ENCODE measurements around the gene DYRK1A.
A peak's percentile ranks its signal among the peaks of the same experiment; 100 is the strongest.

Gene DYRK1A

DNA sequence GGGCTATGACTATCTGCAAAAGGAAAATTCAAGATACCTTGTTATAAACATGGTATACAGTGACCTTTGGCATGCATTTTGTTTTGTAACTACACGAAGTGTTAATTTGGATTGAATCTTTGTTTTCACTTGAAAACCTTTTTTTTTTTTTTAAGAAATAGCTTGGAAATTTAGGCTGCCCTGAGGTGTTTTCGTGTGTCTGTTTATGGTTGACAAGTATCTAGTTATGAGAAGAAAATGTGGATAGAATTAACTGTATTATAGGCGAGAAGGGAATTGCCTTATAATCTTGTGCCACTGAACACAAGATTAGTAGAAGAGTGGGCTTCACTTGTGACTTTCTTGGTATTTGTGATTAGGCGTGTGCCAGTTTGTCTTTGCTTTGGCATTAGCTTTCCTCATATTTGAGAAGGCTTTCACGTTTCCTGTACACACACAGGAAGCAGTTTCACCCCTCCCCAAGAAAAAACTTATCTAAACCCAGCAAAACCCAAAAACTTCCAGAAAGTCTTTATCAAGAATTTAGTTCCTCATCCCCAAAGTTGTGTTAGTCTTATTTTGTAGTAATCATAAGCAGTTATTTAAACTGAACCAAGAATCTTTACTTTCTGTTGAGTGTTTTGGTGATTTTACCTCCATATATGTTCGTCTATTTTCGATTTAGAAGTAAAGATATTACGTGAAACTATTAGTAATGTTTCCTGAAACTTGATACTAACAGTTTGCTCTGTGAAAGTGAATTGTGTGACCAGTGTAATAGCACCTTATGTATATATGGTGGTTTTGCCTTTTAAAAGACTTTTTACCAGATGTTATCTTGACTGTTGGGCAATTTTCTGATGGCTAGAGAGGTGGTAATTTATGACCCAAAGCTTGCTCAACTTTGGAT, 3.8 kb downstream of the DYRK1A start (continued):
- TF ChIP-seq, protein P1, sequence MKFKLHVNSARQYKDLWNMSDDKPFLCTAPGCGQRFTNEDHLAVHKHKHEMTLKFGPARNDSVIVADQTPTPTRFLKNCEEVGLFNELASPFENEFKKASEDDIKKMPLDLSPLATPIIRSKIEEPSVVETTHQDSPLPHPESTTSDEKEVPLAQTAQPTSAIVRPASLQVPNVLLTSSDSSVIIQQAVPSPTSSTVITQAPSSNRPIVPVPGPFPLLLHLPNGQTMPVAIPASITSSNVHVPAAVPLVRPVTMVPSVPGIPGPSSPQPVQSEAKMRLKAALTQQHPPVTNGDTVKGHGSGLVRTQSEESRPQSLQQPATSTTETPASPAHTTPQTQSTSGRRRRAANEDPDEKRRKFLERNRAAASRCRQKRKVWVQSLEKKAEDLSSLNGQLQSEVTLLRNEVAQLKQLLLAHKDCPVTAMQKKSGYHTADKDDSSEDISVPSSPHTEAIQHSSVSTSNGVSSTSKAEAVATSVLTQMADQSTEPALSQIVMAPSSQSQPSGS (tag by site-specific recombination; IDR thresholded peaks at IDR 0.05; ENCODE audit: low read depth) = peak; percentile 58
- TF ChIP-seq, protein P2, sequence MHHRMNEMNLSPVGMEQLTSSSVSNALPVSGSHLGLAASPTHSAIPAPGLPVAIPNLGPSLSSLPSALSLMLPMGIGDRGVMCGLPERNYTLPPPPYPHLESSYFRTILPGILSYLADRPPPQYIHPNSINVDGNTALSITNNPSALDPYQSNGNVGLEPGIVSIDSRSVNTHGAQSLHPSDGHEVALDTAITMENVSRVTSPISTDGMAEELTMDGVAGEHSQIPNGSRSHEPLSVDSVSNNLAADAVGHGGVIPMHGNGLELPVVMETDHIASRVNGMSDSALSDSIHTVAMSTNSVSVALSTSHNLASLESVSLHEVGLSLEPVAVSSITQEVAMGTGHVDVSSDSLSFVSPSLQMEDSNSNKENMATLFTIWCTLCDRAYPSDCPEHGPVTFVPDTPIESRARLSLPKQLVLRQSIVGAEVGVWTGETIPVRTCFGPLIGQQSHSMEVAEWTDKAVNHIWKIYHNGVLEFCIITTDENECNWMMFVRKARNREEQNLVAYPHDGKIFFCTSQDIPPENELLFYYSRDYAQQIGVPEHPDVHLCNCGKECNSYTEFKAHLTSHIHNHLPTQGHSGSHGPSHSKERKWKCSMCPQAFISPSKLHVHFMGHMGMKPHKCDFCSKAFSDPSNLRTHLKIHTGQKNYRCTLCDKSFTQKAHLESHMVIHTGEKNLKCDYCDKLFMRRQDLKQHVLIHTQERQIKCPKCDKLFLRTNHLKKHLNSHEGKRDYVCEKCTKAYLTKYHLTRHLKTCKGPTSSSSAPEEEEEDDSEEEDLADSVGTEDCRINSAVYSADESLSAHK (tag by site-specific recombination; IDR thresholded peaks at IDR 0.05) = peak; percentile 88
- TF ChIP-seq ZNF24 (tag by site-specific recombination; IDR thresholded peaks at IDR 0.05) (peak; percentile 81), ZIC2 (tag by site-specific recombination; IDR thresholded peaks at IDR 0.05) (no peak), ZNF791 (tag by site-specific recombination; IDR thresholded peaks at IDR 0.05) (no peak), ZNF157 (tag by site-specific recombination; IDR thresholded peaks at IDR 0.05) (no peak), ZNF354C (tag by site-specific recombination; IDR thresholded peaks at IDR 0.05; ENCODE audit: borderline replicate concordance, low read depth) (no peak), ZNF394 (tag by site-specific recombination; IDR thresholded peaks at IDR 0.05; ENCODE audit: borderline replicate concordance) (peak; percentile 68; the same call in 1 of the 2 replicates), ZBTB1 (tag by site-specific recombination; IDR thresholded peaks at IDR 0.05) (peak; percentile 84), EGR2 (tag by site-specific recombination; IDR thresholded peaks at IDR 0.05; ENCODE audit: low read depth) (no peak), ZNF114 (tag by site-specific recombination; IDR thresholded peaks at IDR 0.05) (no peak), ZNF777 (tag by site-specific recombination; IDR thresholded peaks at IDR 0.05; ENCODE audit: borderline replicate concordance) (no peak), ZNF324 (tag by site-specific recombination; IDR thresholded peaks at IDR 0.05) (peak; percentile 44; the same call in 1 of the 2 replicates), BCL11B (tag by site-specific recombination; IDR thresholded peaks at IDR 0.05; ENCODE audit: low read depth) (no peak), ZNF19 (tag by site-specific recombination; IDR thresholded peaks at IDR 0.05; ENCODE audit: low read depth) (no peak), ZSCAN16 (tag by site-specific recombination; IDR thresholded peaks at IDR 0.05) (no peak), ZNF274 (IDR thresholded peaks at IDR 0.05; ENCODE audit: low read length) (no peak), ZNF274 (tag by site-specific recombination; IDR thresholded peaks at IDR 0.05; ENCODE audit: borderline replicate concordance) (no peak), YY1 (tag by site-specific recombination; IDR thresholded peaks at IDR 0.05) (no peak), ZNF426 (tag by site-specific recombination; IDR thresholded peaks at IDR 0.05) (no peak), ZBTB20 (tag by site-specific recombination; IDR thresholded peaks at IDR 0.05) (no peak), ZFP41 (tag by site-specific recombination; IDR thresholded peaks at IDR 0.05; ENCODE audit: borderline replicate concordance) (no peak), KLF1 (tag by site-specific recombination; IDR thresholded peaks at IDR 0.05) (no peak), MZF1 (tag by site-specific recombination; IDR thresholded peaks at IDR 0.05; ENCODE audit: borderline replicate concordance) (no peak), ZNF548 (tag by site-specific recombination; IDR thresholded peaks at IDR 0.05) (no peak), ZNF248 (tag by site-specific recombination; IDR thresholded peaks at IDR 0.05) (no peak), ZNF202 (tag by site-specific recombination; IDR thresholded peaks at IDR 0.05; ENCODE audit: borderline replicate concordance) (no peak)
- TF ChIP-seq, protein P3, sequence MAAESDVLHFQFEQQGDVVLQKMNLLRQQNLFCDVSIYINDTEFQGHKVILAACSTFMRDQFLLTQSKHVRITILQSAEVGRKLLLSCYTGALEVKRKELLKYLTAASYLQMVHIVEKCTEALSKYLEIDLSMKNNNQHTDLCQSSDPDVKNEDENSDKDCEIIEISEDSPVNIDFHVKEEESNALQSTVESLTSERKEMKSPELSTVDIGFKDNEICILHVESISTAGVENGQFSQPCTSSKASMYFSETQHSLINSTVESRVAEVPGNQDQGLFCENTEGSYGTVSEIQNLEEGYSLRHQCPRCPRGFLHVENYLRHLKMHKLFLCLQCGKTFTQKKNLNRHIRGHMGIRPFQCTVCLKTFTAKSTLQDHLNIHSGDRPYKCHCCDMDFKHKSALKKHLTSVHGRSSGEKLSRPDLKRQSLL (tag by site-specific recombination; IDR thresholded peaks at IDR 0.05) = no peak
- TF ChIP-seq, protein P4, sequence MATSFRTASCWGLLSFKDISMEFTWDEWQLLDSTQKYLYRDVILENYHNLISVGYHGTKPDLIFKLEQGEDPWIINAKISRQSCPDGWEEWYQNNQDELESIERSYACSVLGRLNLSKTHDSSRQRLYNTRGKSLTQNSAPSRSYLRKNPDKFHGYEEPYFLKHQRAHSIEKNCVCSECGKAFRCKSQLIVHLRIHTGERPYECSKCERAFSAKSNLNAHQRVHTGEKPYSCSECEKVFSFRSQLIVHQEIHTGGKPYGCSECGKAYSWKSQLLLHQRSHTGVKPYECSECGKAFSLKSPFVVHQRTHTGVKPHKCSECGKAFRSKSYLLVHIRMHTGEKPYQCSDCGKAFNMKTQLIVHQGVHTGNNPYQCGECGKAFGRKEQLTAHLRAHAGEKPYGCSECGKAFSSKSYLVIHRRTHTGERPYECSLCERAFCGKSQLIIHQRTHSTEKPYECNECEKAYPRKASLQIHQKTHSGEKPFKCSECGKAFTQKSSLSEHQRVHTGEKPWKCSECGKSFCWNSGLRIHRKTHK (tag by site-specific recombination; IDR thresholded peaks at IDR 0.05) = no peak
- TF ChIP-seq, protein P5, sequence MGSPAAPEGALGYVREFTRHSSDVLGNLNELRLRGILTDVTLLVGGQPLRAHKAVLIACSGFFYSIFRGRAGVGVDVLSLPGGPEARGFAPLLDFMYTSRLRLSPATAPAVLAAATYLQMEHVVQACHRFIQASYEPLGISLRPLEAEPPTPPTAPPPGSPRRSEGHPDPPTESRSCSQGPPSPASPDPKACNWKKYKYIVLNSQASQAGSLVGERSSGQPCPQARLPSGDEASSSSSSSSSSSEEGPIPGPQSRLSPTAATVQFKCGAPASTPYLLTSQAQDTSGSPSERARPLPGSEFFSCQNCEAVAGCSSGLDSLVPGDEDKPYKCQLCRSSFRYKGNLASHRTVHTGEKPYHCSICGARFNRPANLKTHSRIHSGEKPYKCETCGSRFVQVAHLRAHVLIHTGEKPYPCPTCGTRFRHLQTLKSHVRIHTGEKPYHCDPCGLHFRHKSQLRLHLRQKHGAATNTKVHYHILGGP (tag by site-specific recombination; IDR thresholded peaks at IDR 0.05) = no peak

All from HEK293 (cell line).